A172 (cell line): Measurements from ENCODE around the gene CYP4V2. TPM values are rescaled to one million over a fixed set of nuclear protein-coding genes. Genes with fewer than 3 reads are reported as not detected.

ENCODE experiments used
- DNase-seq: peaks from one replicate; pipeline ENCODE4 v3.0.0-alpha.2; 2015; ENCODE audit warnings: low spot score
- total RNA-seq: library from RNA; depleted of rRNA; stranded (reverse); fragments of >200 nt; shearing (Covaris generic); gene quantifications from 2 replicates; pipeline ENCODE4 v1.2.3, GENCODE V29; 2014

Gene CYP4V2
- total RNA-seq, 1 experiment from 2014 or later: 26.9 TPM

- DNase-seq: no peak
Observed at GRCh38 chr4:186188107-186188506, 3.3 kb upstream of the CYP4V2 start.

GRCh38 chr4:186189656-186190055 is 1.7 kb upstream of the CYP4V2 start:
- DNase-seq: no peak

- peak; percentile 22 for DNase-seq
Observed at GRCh38 chr4:186190581-186191199, 677 bp upstream of the CYP4V2 start.

- peak; percentile 49 for DNase-seq
Observed at GRCh38 chr4:186192066-186192612, 772 bp downstream of the CYP4V2 start.

GRCh38 chr4:186193851-186194250 is 2.5 kb downstream of the CYP4V2 start:
- DNase-seq: no peak

- no peak for DNase-seq
Observed at GRCh38 chr4:186196063-186196462, 4.7 kb downstream of the CYP4V2 start.

- DNase-seq: no peak
Observed at GRCh38 chr4:186200516-186200915, 9.1 kb downstream of the CYP4V2 start.

- DNase-seq: no peak
Observed at GRCh38 chr4:186201010-186201409, 9.6 kb downstream of the CYP4V2 start.

GRCh38 chr4:186201535-186202230 is 10.3 kb downstream of the CYP4V2 start:
- DNase-seq: no peak

GRCh38 chr4:186202490-186203140 is 11.2 kb downstream of the CYP4V2 start:
- DNase-seq: no peak

- DNase-seq: no peak
Observed at GRCh38 chr4:186203406-186203805, 12.0 kb downstream of the CYP4V2 start.

- no peak for DNase-seq
Observed at GRCh38 chr4:186204103-186204559, 12.8 kb downstream of the CYP4V2 start.

- DNase-seq: no peak
Observed at GRCh38 chr4:186204686-186205085, 13.3 kb downstream of the CYP4V2 start.

- DNase-seq: no peak
Observed at GRCh38 chr4:186205156-186205555, 13.8 kb downstream of the CYP4V2 start.

- DNase-seq: no peak
Observed at GRCh38 chr4:186216465-186217024, 25.2 kb downstream of the CYP4V2 start.

GRCh38 chr4:186217733-186218293 is 26.4 kb downstream of the CYP4V2 start:
- DNase-seq: no peak

- DNase-seq: no peak
Observed at GRCh38 chr4:186221624-186222023, 30.3 kb downstream of the CYP4V2 start.

GRCh38 chr4:186225848-186226247 is 34.5 kb downstream of the CYP4V2 start:
- no peak for DNase-seq

GRCh38 chr4:186226521-186227189 is 35.3 kb downstream of the CYP4V2 start:
- no peak for DNase-seq

- no peak for DNase-seq
Observed at GRCh38 chr4:186227221-186227620, 35.9 kb downstream of the CYP4V2 start, which contains the start of gene KLKB1. Gene KLKB1, plus strand, starts transcription at chr4:186227507. Its CDS starts 689 bp downstream, at chr4:186228196.
